HG03520 (cell line): ENCODE measurements around the gene DNAJB5.
"Not testable (repeated sequence)": the region's sequence is repeated elsewhere in the genome, so short reads cannot be mapped to it uniquely, and the experiment has no call there.

Experiments used
- ATAC-seq: cut with Tn5 transposase; IDR thresholded peaks from one replicate; pipeline ENCODE4 v1.9.1; 2021; ENCODE audit warnings: mild to moderate bottlenecking, moderate library complexity; ENCODE audit not compliant: unreplicated experiment

The DNAJB5 gene

GRCh38 chr9:34998266-34998665 is 8.7 kb downstream of the DNAJB5 start:
- ATAC-seq: no peak

- ATAC-seq: no peak
These were observed 10.0 kb downstream of the DNAJB5 start for GRCh38 chr9:34999576-34999975.

GRCh38 chr9:35000535-35001284 is 11.2 kb downstream of the DNAJB5 start:
- ATAC-seq: no peak

GRCh38 chr9:35001285-35001677 is 11.7 kb downstream of the DNAJB5 start:
- no peak for ATAC-seq

DNA sequence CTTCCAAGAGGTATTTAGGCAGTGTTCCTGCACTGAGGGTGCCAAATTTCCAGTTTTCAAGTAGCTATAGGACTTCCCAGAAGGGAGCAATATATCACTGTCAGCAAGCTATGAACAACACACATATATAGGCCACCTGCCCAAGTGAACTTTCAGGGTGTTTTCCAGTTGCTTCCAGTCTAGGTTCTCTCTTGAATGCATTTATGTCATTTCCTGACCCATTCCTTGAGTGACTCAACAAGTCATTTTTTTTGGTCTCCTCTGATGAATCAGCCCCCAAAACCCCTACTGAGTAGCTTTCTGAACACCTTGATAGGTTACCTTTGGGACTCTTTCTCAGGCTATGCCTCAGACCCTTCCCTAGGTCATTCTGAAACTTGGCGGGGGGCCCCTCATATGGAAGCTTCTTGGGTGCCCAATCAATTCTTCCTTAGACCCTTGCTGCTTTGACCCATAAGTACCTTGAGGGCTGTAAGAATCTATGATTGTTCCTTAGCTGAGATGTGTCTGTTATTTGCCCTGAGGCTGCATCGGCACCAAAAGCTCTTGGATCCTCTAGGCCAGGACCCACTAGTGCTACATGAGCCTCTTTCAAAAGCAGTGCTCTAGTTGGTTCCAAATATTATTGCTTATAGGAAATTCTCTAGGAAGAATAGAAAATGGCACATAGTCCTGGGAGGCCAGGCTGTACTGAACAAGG is 12.4 kb downstream of the DNAJB5 start:
- ATAC-seq: no peak

DNA sequence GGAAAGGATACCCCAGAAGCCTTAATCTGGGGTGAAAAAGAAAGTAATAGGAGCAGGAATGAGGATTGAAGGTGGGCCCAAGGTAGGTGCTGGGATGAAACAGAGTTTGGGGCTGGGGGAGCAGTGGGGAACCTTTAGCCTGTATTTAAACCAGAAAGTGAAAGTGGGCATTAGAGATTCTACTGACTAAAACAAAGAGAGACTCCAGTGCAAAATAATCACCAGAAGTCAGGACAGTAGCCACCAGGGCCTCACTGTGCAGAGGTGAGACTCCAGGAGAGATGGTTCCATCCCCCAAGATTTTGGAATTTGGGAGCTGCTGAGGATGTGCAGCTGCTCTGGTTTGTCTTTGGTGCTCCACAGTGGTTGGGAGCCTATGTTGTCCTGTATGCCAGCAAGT is 13.1 kb downstream of the DNAJB5 start:
- no peak for ATAC-seq

- ATAC-seq: not testable (repeated sequence)
These were observed 14.8 kb downstream of the DNAJB5 start for GRCh38 chr9:35004299-35004698.

DNA sequence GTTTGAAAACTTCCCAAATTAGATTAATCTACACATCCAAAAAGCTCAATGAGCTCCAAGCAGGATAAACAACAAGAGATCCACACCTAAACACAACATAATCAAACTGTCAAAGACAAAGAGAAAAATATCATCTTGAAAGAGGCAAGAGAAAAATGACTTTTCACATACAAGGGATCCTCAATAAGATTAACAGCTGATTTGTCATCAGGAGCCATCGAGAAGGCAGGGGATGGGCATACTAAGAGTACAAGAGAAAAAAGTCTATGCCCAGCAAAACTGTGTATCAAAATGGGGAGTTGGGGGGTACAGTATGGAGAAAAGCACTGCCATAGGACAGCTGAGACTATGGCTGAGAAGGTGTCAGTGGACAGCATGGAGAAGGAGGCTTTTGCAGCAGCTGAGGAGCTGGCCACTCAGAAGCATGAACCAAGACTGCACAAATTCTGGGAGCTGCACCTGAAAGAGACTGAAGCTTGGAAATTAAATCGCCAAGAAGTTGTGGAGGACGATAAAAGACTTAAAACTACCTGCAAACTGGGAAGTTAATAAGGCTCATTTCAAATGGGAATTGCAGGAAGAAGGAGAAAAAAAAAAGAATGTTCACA is 20.9 kb downstream of the DNAJB5 start:
- ATAC-seq: no peak

DNA sequence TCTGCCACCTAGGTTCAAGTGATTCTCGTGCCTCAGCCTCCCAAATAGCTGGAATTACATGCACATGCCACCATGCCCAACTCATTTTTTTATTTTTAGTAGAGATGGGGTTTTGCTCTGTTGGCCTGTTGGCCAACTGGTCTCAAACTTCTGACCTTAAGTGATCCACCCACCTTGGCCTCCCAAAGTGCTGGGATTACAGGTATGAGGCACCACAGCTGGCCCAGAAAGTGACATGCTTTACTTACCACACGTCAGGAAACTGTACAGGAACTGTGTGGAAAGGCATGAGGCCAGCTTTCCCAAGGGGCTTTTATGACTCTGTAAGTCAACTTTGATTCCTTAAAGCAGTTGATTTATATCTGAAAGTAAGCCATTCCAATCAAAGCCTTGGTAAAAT is 25.0 kb downstream of the DNAJB5 start:
- ATAC-seq: no peak

- ATAC-seq: not testable (repeated sequence)
These were observed 33.9 kb downstream of the DNAJB5 start for GRCh38 chr9:35023443-35023842.

GRCh38 chr9:35026671-35027070 is 37.1 kb downstream of the DNAJB5 start:
- ATAC-seq: no peak

DNA sequence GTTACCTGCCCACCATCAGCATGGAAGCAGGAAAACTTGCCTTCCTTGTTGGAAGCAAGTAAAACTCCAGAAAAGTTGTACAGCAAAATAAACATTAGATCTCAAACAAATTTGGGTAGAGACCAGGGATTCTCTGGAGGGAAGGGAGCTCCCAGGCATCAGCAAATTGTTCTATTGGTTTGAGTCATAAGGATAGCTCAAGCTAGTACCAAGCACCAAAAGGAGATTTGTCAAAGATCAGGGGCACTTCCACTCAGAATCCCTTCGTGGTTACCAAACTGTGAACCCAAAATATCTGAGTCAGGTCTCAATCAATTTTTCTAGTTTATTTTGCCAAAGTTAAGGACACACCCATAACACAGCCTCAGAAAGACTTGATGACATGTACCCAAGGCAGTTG is 37.8 kb downstream of the DNAJB5 start:
- ATAC-seq: no peak

DNA sequence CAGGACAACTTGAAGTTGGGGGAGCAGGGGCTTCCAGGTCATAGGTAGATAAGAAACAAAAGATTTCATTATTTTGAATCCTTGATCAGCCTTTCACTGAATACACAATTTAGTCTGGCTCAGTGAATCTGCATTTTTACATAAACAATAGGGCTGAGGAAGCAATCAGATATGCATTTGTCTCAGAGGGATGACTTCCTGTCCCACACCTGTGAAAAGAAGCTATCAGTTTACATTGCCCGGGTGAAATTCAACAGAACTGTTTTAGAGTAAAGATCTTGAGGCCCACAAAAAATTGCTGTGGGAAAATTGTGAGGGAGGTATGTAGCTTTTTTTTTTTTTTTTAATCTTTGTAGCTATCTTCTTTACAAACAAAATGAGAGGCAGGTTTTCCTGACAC is 38.3 kb downstream of the DNAJB5 start:
- no peak for ATAC-seq

- no peak for ATAC-seq
These were observed 38.8 kb downstream of the DNAJB5 start for GRCh38 chr9:35028341-35028740.

GRCh38 chr9:35029241-35029640 is 39.7 kb downstream of the DNAJB5 start:
- ATAC-seq: no peak

- ATAC-seq: no peak
These were observed 40.3 kb downstream of the DNAJB5 start for GRCh38 chr9:35029852-35030251.

DNA sequence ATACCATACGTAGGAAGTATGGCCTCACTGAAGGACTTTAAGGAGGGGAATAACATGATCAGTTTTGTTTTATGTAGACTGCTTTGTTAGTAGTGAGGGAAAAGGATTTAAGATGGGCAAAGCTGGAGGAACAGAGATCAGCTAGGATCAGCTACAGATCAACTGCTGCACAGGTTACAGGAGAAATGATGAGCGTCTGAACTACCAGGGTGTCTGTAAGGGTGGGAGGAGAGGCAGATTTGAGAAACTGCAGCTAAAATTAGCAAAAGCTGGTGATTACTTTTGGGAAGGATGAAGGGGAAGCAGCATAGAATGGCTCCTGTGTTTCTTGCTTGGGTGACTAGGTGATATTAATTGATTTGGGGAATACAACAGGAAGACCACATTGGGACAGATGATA is 43.6 kb downstream of the DNAJB5 start:
- no peak for ATAC-seq

GRCh38 chr9:35035851-35036701 is 46.5 kb downstream of the DNAJB5 start:
- ATAC-seq: no peak

DNA sequence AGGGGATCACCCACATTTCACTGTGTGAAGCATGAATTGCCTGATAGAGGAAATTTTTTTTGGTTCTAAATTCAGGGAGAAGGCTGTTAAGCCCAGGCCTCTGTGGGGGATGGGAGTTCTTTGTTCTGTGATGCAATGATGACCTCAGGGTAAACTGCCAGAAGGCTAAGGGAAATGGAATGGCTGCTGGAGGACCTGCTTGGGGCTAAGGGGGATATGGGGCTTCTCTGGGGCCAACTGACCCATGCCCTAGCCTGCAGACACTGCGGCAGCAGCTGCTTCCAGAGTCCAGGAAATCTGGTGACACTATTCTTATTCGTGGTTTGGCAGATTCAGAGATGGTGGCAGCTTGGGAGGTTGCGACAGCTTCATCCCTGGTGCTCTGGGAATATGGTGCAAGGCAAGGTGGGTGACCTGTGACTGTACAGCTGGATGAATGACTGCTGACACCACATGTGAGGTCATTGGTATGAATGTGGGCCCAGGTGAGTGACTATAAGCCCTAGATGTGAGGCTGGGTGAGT is 52.6 kb downstream of the DNAJB5 start:
- no peak for ATAC-seq

GRCh38 chr9:35042891-35043545 is 53.5 kb downstream of the DNAJB5 start:
- ATAC-seq: no peak
